Measurements from ENCODE around the gene NFASC.

The NFASC gene

DNA sequence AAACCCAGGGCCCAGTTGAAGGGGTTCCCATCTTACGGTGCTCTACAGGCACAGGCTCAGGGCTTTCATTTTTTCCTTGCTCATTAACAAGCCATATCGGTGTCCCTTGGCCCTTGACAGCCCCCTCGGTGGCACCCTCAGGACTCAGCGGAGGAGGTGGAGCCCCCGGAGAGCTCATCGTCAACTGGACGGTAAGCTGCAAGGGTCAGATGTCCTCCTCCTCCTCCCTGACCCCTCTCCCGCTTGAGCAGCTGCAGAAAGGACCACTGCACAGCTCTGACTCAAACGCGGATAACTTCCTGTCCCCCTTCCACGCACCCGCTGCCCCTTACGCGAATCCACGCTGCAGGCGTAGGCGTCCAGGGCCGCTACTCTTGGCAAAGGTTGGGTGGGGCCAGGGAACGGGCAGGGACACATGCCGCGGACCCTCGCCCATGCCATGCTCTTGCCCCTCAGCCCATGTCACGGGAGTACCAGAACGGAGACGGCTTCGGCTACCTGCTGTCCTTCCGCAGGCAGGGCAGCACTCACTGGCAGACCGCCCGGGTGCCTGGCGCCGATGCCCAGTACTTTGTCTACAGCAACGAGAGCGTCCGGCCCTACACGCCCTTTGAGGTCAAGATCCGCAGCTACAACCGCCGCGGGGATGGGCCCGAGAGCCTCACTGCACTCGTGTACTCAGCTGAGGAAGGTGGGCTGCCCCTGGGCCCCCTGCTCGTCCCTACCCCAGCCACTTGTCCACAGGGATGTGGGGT, 198.9 kb downstream of the NFASC start:
- no peak for DNase-seq

DNA sequence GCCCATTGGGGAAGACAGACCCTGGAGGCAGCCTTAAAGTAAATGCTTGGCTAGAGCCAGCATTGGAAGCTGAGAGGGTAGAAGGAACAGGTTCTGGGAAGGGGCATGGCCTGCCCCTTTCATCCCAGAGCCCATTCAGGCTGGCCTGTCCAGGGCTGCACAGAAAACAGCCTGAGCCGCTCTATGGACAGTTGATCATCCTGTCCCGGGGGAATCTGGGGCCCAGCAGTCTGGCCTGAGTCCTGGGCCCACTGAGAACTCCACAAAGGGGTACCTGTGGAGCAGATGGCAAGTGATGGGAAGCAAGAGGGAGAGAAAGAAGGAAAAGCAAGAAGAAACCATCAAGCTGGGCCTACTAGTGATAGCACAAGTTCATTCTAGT, 200.4 kb downstream of the NFASC start:
- DNase-seq: no peak

DNA sequence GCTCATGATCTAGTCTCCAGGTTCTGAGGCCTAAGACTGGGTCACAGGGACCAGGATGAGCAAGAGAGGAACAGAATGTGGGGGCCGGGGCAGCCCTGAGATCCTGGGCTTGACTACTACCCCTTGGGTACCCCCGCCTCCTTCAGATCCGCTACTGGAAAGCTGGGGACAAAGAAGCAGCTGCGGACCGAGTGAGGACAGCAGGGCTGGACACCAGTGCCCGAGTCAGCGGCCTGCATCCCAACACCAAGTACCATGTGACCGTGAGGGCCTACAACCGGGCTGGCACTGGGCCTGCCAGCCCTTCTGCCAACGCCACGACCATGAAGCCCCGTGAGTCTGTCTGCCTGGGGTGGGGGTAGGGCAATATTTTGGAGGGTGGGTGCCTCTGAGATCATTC, 201.1 kb downstream of the NFASC start:
- no peak for DNase-seq

DNA sequence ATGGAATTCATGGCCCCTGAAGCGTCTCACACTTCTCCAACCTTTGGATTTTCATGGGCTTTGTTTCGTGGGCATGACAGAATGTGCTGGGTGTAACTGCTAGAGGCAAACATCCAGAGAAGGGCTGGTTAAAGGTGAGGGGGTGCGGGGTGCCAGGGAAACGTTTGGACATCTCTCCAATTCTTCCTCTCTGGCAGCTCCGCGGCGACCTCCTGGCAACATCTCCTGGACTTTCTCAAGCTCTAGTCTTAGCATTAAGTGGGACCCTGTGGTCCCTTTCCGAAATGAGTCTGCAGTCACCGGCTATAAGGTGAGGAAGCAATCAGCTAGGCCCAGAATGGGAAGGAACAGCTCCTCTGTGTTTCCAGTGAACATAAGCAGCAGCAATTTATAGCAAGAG, 201.6 kb downstream of the NFASC start:
- no peak for DNase-seq
